Smooth muscle cell (in vitro differentiated cells): ENCODE measurements around the gene HS6ST3. TPM values are rescaled to one million over a fixed set of nuclear protein-coding genes. Genes with fewer than 3 reads are reported as not detected.

Experiments used
- DNase-seq: peaks from one replicate; lab custom pipeline; 2025; ENCODE audit not compliant: unreplicated experiment; lab: John Stamatoyannopoulos, UW
- H2AFZ ChIP-seq: fragments of 200-600 bp; sonication (generic); 2 replicates; pipeline ENCODE4 v1.6.0; 2016; ENCODE audit warnings: antibody characterized with exemption, low read depth, mild to moderate bottlenecking
- H3F3A ChIP-seq: fragments of 200-600 bp; sonication (generic); 2 replicates; pipeline ENCODE4 v1.6.0; 2017; ENCODE audit warnings: antibody characterized with exemption, low read depth
- H3K27ac ChIP-seq: fragments of 200-600 bp; sonication (generic); 2 replicates; pipeline ENCODE4 v1.5.1; 2016; ENCODE audit warnings: low read depth, mild to moderate bottlenecking
- H3K27me3 ChIP-seq: fragments of 200-600 bp; sonication (generic); 2 replicates; pipeline ENCODE4 v1.6.1; 2016; ENCODE audit warnings: low read depth, mild to moderate bottlenecking
- H3K36me3 ChIP-seq: fragments of 200-600 bp; sonication (generic); 2 replicates; pipeline ENCODE4 v1.5.1; 2016; ENCODE audit warnings: low read depth
- H3K4me1 ChIP-seq: fragments of 200-600 bp; sonication (generic); 2 replicates; pipeline ENCODE4 v1.5.1; 2016; ENCODE audit warnings: low read depth
- H3K4me2 ChIP-seq: fragments of 200-600 bp; sonication (generic); 2 replicates; pipeline ENCODE4 v1.6.0; 2016; ENCODE audit warnings: mild to moderate bottlenecking
- H3K4me3 ChIP-seq: fragments of 200-600 bp; sonication (generic); 2 replicates; pipeline ENCODE4 v1.5.1; 2016; ENCODE audit warnings: mild to moderate bottlenecking
- H3K79me2 ChIP-seq: fragments of 200-600 bp; sonication (generic); 2 replicates; pipeline ENCODE4 v1.6.0; 2016; ENCODE audit warnings: low read depth, mild to moderate bottlenecking
- H3K9ac ChIP-seq: fragments of 200-600 bp; sonication (generic); 2 replicates; pipeline ENCODE4 v1.6.0; 2016; ENCODE audit warnings: low read depth
- H3K9me3 ChIP-seq: fragments of 200-600 bp; sonication (generic); replicated peaks from 2 replicates; pipeline ENCODE4 v1.5.1; 2016; ENCODE audit warnings: low read depth
- H4K20me1 ChIP-seq: fragments of 200-600 bp; sonication (generic); 2 replicates; pipeline ENCODE4 v1.6.0; 2016; ENCODE audit warnings: low read depth
- whole genome bisulfite sequencing: methylation state at CpG from one replicate; pipeline ENCODE4 v1.1.7; 2016; ENCODE audit warnings: low lambda C conversion rate; 5-methylcytosine and 5-hydroxymethylcytosine counted together
- polyA plus RNA-seq: library from polyadenylated mRNA; unstranded; fragments of >200 nt; fragmentation: Nextera tagmentation; extraction: Ambion mirVana; gene quantifications from 2 replicates; pipeline ENCODE4 v1.2.1, GENCODE V29; 2016
- total RNA-seq: library from RNA; depleted of rRNA; stranded (reverse); fragments of >200 nt; gene quantifications from 2 replicates; pipeline ENCODE4 v1.2.3, GENCODE V29; 2014
- TF ChIP-seq, protein P1 (sequence below): fragments of 200-600 bp; sonication (generic); IDR thresholded peaks from 2 replicates; pipeline ENCODE4 v1.5.1; 2017; ENCODE audit warnings: borderline replicate concordance, mild to moderate bottlenecking, antibody characterized with exemption; ENCODE audit not compliant: insufficient read depth, poor library complexity, severe bottlenecking

The HS6ST3 gene
- total and polyA plus RNA-seq, 2 experiments from 2014 or later: 0.09 TPM; not detected in 1

DNA sequence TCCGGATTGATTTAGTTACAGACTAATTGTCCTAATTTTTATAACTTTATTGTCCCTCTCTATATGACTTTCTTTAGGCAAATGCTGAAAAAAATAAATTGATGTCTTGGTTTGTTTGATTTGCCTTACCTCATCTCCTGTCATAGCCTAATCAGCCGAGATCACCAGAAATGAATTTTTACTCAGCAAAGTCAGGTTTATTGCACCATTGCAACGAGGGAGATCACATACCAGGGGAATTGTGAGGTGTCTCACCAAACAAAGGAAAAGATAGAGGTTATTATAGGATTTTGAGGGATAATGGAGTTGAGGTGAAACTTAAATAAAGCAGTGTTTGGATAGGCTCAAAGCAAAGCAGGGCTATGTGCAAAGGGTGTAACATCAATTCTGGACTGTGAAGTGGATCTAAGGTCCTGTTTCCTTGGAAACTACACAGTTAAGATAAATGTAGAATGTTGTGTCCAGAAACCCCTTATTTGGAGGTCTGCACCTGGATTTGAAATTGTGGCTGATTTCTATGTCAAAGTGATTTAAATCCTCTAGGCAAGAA lies 531.8 kb downstream of the HS6ST3 start:
- Histone ChIP-seq H3K4me3 (no peak overlapping the region), H3K36me3 (no peaks in the 10 kb centered on the region), H3K79me2 (no peaks in the 10 kb centered on the region), H3K4me1 (no peaks in the 10 kb centered on the region), H3K9ac (no peak overlapping the region), H2AFZ (no peak overlapping the region), H3K4me2 (no peak overlapping the region), H3F3A (no peaks in the 10 kb centered on the region), H4K20me1 (no peaks in the 10 kb centered on the region), H3K27me3 (no peaks in the 10 kb centered on the region), H3K27ac (no peak overlapping the region), H3K9me3 (no peaks in the 10 kb centered on the region)
- TF ChIP-seq, protein P1, sequence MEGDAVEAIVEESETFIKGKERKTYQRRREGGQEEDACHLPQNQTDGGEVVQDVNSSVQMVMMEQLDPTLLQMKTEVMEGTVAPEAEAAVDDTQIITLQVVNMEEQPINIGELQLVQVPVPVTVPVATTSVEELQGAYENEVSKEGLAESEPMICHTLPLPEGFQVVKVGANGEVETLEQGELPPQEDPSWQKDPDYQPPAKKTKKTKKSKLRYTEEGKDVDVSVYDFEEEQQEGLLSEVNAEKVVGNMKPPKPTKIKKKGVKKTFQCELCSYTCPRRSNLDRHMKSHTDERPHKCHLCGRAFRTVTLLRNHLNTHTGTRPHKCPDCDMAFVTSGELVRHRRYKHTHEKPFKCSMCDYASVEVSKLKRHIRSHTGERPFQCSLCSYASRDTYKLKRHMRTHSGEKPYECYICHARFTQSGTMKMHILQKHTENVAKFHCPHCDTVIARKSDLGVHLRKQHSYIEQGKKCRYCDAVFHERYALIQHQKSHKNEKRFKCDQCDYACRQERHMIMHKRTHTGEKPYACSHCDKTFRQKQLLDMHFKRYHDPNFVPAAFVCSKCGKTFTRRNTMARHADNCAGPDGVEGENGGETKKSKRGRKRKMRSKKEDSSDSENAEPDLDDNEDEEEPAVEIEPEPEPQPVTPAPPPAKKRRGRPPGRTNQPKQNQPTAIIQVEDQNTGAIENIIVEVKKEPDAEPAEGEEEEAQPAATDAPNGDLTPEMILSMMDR: no peak
- DNase-seq: no peak
- 86% methylated on average over 3 of the region's 3 CpGs for WGBS

DNA sequence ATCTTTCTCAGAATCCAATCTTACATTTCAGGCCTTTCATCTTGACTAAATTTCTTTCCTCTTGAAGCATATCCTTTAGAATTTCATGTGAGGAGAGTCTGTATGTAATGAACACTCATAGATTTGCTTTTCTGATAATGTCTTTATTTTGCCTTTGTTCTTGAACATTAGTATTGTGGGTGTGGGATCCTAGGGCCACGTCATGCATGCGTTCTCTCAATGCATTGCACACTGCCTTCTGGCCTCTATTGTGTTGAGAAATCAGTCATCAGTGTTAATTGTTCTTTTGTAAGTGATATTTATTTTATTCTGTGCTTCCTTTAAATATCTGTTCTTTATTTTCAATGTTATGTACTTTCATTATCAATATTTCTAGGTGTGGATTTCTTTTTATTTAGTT lies 539.4 kb downstream of the HS6ST3 start:
- no peak for DNase-seq
- Histone ChIP-seq H3K4me1 (no peaks in the 10 kb centered on the region), H3K4me2 (no peak overlapping the region), H3K4me3 (no peak overlapping the region), H3F3A (no peaks in the 10 kb centered on the region), H3K27ac (no peak overlapping the region), H3K36me3 (no peaks in the 10 kb centered on the region), H3K79me2 (no peaks in the 10 kb centered on the region), H4K20me1 (no peaks in the 10 kb centered on the region), H3K9ac (no peak overlapping the region), H3K27me3 (no peaks in the 10 kb centered on the region), H2AFZ (no peak overlapping the region), H3K9me3 (no peaks in the 10 kb centered on the region)
- TF ChIP-seq, protein P1: no peak
- WGBS: 86% methylated on average over 2 of the region's 2 CpGs

DNA sequence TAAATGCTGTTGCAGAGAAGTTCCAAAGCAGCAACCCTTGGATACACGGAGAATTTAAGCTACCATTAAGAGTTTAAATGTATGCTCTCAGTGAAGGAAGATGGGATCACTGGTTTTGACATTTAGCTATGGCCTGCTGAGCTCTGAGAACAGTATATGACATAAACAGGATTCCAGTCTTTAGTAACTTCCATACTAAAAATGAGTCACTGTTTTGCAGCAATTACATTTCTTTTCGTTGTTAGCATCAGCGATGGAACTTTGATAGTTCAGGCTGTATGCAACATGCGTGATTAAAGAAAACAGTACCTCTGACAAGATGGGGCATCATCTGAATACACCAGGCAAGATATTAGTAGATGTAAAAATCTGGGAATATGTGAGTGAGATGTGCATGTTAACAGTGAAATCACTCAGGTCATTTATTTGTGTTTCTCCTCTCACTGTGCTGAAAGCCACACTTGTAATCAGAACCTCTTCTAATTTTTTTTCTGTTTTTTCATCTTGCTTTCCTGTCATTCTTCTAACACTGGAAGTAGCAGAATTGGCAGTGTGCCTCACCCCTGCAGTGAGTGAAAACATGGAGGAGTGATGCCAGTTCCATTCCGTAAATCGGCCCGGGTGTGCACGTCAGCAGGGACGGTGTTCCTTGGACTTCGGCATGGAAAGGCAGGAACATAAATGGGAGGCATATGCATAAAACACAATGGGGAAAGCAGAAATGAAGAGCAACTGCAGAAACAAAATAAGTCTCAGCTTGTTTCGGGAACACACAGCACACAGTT lies 542.8 kb downstream of the HS6ST3 start:
- no peaks in the 10 kb centered on the region for H3F3A ChIP-seq
- H3K27me3 ChIP-seq: no peaks in the 10 kb centered on the region
- H4K20me1 ChIP-seq: no peaks in the 10 kb centered on the region
- H3K27ac ChIP-seq: no peak overlapping the region
- H2AFZ ChIP-seq: no peak overlapping the region
- no peak overlapping the region for H3K4me3 ChIP-seq
- 92% methylated on average over 11 of the region's 11 CpGs for WGBS
- TF ChIP-seq, protein P1: no peak
- H3K4me2 ChIP-seq: no peak overlapping the region
- H3K9ac ChIP-seq: no peak overlapping the region
- DNase-seq: no peak
- no peaks in the 10 kb centered on the region for H3K9me3 ChIP-seq
- no peaks in the 10 kb centered on the region for H3K36me3 ChIP-seq
- no peaks in the 10 kb centered on the region for H3K79me2 ChIP-seq
- H3K4me1 ChIP-seq: no peaks in the 10 kb centered on the region
